GM10248 (cell line): ENCODE measurements around the gene DNLZ.

Experiments used
- CTCF ChIA-PET: fragments of 300-600 bp; sonication (Branson Sonifier 250); formaldehyde crosslinking; extraction: SDS; loops from one replicate; lab custom pipeline; 2021; ENCODE audit warnings: antibody characterized with exemption; lab: Yijun Ruan, JAX
- POLR2A ChIA-PET: fragments of 350-650 bp; sonication (Branson Sonifier 250); formaldehyde crosslinking; extraction: SDS; loops from one replicate; lab custom pipeline; 2020; ENCODE audit warnings: antibody characterized with exemption; lab: Yijun Ruan, JAX
- DNase-seq: peaks from one replicate; pipeline ENCODE4 v3.0.0; 2012; ENCODE audit errors: extremely low spot score
- TF ChIP-seq, protein P1 (sequence below): IDR thresholded peaks from 2 replicates; pipeline ENCODE4 v1.5.1; 2012; ENCODE audit warnings: mild to moderate bottlenecking, low read depth; ENCODE audit errors: extremely low read depth, missing control alignments, control extremely low read depth

Gene DNLZ

DNA sequence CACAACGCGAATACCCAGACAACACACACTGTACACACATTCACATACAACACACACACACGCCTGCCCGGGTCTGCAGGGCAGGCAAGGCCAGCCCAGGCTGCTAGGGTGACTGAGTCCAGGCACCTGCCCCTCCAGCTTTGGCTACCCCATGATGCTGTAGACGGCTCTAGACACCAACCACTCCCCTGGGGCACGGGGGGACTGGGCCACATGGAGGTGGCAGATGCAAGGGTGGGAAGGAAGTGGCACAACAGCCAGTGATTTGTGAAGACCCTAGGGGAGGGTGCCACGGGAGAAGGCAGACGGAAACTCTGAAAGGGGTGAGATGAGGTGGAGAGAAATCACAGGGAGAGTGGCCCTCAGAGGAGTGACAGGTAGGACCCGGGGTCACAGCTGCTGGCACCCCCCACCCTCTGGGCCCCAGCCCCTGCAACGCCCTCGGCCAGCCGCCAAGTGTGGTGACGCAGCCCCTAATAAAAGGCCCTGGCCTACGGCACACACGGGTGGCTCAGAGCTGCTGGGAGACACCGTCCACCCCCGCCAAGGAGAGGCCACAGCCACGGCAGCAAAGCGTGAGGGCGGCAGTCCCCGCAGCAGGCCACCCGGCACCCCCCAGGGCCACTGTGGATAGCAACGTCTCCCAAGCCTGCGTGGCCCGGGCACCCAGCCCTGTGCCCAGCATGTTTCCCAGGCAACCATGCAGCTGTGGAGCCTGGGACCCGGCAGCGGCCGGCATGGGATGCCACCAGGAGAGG is 53.1 kb downstream of the DNLZ start:
- ChIA-PET CTCF (no interaction called here), POLR2A (no interaction called here)
- TF ChIP-seq, protein P1, sequence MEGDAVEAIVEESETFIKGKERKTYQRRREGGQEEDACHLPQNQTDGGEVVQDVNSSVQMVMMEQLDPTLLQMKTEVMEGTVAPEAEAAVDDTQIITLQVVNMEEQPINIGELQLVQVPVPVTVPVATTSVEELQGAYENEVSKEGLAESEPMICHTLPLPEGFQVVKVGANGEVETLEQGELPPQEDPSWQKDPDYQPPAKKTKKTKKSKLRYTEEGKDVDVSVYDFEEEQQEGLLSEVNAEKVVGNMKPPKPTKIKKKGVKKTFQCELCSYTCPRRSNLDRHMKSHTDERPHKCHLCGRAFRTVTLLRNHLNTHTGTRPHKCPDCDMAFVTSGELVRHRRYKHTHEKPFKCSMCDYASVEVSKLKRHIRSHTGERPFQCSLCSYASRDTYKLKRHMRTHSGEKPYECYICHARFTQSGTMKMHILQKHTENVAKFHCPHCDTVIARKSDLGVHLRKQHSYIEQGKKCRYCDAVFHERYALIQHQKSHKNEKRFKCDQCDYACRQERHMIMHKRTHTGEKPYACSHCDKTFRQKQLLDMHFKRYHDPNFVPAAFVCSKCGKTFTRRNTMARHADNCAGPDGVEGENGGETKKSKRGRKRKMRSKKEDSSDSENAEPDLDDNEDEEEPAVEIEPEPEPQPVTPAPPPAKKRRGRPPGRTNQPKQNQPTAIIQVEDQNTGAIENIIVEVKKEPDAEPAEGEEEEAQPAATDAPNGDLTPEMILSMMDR, result no peak
- DNase-seq, result no peak

DNA sequence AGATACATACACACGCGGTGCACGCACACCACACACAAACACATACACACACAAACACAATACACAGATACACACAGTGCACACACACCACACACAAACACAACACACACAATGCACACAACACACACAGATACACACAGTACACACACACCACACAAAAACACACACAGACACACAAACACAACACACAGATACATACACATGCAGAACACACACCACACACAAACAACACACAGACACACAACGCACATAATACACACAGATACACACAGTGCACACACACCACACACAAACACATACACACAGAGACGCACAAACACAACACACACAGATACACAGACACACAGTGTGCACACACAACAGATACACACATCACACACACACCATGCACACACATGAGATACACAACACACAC is 53.7 kb downstream of the DNLZ start:
- TF ChIP-seq, protein P1, result no peak
- DNase-seq, result no peak
- POLR2A ChIA-PET, result no interaction called here
- CTCF ChIA-PET, result no interaction called here
